Measurements from ENCODE around the gene CACNB4. TPM values are rescaled to one million over a fixed set of nuclear protein-coding genes. Genes with fewer than 3 reads are reported as not detected.
A peak's percentile ranks its signal among the peaks of the same experiment; 100 is the strongest.
"Not testable (repeated sequence)": the region's sequence is repeated elsewhere in the genome, so short reads cannot be mapped to it uniquely, and the experiment has no call there.

Gene CACNB4
- total and polyA plus RNA-seq, 4 experiments from 2014 or later = 0.47 to 0.64 TPM; not detected in 2

- Mint-ChIP-seq H3K36me3 (no peaks in the 10 kb centered on the region), H3K9me3 (peaks cover 0 to 3% (median 0%) of the 10 kb centered on the region in 8 donors), H3K4me1 (no peaks in the 10 kb centered on the region), H3K27ac (peak overlapping the region in 1 of 7 donors; percentile 47), H3K27me3 (peaks cover 2 to 3% of the 10 kb centered on the region in 2 donors), H3K4me3 (no peak overlapping the region)
- intact Hi-C loops (cut with micrococcal nuclease) = no loop called here
- no peaks in the 10 kb centered on the region for H3K4me1 ChIP-seq (ENCODE audit: insufficient read depth, low read length)
- ChIA-PET CTCF (ENCODE audit: partially characterized antibody) (no interaction called here), POLR2A (ENCODE audit: partially characterized antibody) (no interaction called here)
- no peaks in the 10 kb centered on the region for H3K9me3 ChIP-seq (ENCODE audit: control insufficient read depth in 1 of 2, low read length in 2 of 2)
- H3K27ac ChIP-seq (ENCODE audit: low read depth, low read length) = no peak overlapping the region
- DNase-seq = no peak
- H3K27me3 ChIP-seq (ENCODE audit: insufficient read depth, low read length) = no peaks in the 10 kb centered on the region
- H3K36me3 ChIP-seq (ENCODE audit: insufficient read depth, low read length) = no peaks in the 10 kb centered on the region
- H3K4me3 ChIP-seq (ENCODE audit: low read length in 2 of 2) = no peak overlapping the region
These were observed 212.6 kb downstream of the CACNB4 start for GRCh38 chr2:151886241-151886640.

GRCh38 chr2:151882786-151883445 is 215.9 kb downstream of the CACNB4 start:
- Mint-ChIP-seq H3K4me1 (no peaks in the 10 kb centered on the region), H3K27me3 (no peaks in the 10 kb centered on the region), H3K9me3 (no peaks in the 10 kb centered on the region), H3K4me3 (no peak overlapping the region), H3K36me3 (no peaks in the 10 kb centered on the region), H3K27ac (no peak overlapping the region)
- no peaks in the 10 kb centered on the region for H3K36me3 ChIP-seq (ENCODE audit: insufficient read depth, low read length)
- ChIA-PET POLR2A (ENCODE audit: partially characterized antibody) (no interaction called here), CTCF (ENCODE audit: partially characterized antibody) (no interaction called here)
- no peaks in the 10 kb centered on the region for H3K9me3 ChIP-seq (ENCODE audit: control insufficient read depth in 1 of 2, low read length in 2 of 2)
- DNase-seq = no peak
- intact Hi-C loops (cut with micrococcal nuclease) = no loop called here
- H3K27ac ChIP-seq (ENCODE audit: low read depth, low read length) = no peak overlapping the region
- H3K4me3 ChIP-seq (ENCODE audit: low read length in 2 of 2) = no peak overlapping the region
- H3K4me1 ChIP-seq (ENCODE audit: insufficient read depth, low read length) = no peaks in the 10 kb centered on the region
- H3K27me3 ChIP-seq (ENCODE audit: insufficient read depth, low read length) = no peaks in the 10 kb centered on the region

GRCh38 chr2:151881342-151881741 is 217.5 kb downstream of the CACNB4 start:
- H3K36me3 Mint-ChIP-seq = no peaks in the 10 kb centered on the region
- no peak overlapping the region for H3K27ac ChIP-seq (ENCODE audit: low read depth, low read length)
- H3K27me3 ChIP-seq (ENCODE audit: insufficient read depth, low read length) = no peaks in the 10 kb centered on the region
- no peaks in the 10 kb centered on the region for H3K36me3 ChIP-seq (ENCODE audit: insufficient read depth, low read length)
- intact Hi-C loops (cut with micrococcal nuclease) = no loop called here
- H3K4me3 ChIP-seq (ENCODE audit: low read length in 2 of 2) = no peak overlapping the region
- POLR2A ChIA-PET (ENCODE audit: partially characterized antibody) = no interaction called here
- H3K9me3 ChIP-seq (ENCODE audit: control insufficient read depth in 1 of 2, low read length in 2 of 2) = no peaks in the 10 kb centered on the region
- H3K9me3 Mint-ChIP-seq = no peaks in the 10 kb centered on the region
- no peaks in the 10 kb centered on the region for H3K4me1 ChIP-seq (ENCODE audit: insufficient read depth, low read length)
- no peak for DNase-seq
- H3K4me1 Mint-ChIP-seq = no peaks in the 10 kb centered on the region
- H3K27me3 Mint-ChIP-seq = no peaks in the 10 kb centered on the region
- no peak overlapping the region for H3K4me3 Mint-ChIP-seq
- H3K27ac Mint-ChIP-seq = no peak overlapping the region
- CTCF ChIA-PET (ENCODE audit: partially characterized antibody) = no interaction called here

DNA sequence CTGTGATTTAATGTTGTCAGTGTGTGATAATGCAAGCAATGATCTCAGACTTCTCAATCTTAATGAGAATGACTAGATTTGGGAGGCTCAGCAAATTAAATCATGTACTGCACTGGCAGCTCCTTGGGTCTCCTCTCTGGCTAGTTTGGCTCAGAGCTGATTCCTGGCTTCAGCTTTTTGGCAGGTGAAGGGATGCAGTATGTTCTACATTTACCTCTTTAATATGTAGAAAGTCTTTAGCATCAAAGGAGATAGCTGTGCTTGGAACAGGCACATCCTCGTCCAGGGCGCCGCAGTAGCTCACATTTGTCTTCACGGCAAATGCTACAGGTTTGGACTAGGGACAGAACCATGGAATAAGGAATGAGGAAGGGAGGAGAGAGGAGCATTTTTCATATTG is 218.3 kb downstream of the CACNB4 start:
- CTCF ChIA-PET (ENCODE audit: partially characterized antibody) = no interaction called here
- H3K27ac Mint-ChIP-seq = no peak overlapping the region
- no peaks in the 10 kb centered on the region for H3K9me3 ChIP-seq (ENCODE audit: control insufficient read depth in 1 of 2, low read length in 2 of 2)

DNA sequence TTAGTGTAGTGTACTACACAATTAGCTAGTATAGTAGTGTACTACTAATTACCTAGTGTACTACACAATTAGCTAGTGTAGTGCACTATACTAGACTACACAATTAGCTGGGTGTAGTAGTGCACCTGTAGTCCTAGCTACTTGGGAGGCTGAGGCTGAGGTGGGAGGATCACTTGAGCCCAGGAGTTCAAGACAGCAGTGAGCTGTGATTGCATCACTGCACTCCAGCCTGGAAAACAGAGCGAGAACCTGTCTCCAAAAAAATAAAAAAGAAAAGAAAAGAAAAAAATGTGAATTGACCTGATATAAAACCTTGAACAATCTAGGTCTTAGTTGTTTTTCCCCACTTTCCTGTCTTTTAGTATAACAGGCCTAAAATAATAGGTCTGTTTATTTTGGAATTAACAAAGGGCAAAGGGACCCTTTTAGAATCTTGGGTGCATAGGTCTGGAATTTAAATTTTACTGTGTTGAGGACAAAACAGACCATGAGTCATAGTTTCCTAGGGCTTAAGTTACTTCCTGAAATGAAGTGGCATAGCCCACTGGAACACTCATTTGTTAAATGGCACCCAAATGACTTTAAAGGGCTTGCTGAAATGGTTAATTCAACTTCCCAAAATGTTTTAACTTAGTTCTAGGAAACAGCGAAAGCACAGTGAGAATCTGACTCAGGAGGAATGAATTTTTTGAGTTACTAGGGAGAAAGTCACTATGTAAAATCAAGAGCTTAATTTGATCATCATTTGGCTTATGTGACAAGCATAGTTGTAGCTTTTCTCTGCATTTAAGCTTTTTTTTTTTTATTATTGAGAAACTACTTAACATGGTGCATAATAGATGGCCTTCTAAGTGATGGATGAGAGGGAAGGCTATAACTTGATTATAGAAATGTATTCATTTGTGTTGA is 219.9 kb downstream of the CACNB4 start:
- H3K4me1 ChIP-seq (ENCODE audit: insufficient read depth, low read length) = no peaks in the 10 kb centered on the region
- H3K36me3 ChIP-seq (ENCODE audit: insufficient read depth, low read length) = no peaks in the 10 kb centered on the region
- POLR2A ChIA-PET (ENCODE audit: partially characterized antibody) = no interaction called here
- H3K27ac Mint-ChIP-seq = peak overlapping the region in 1 of 7 donors; percentile 4
- H3K4me3 ChIP-seq (ENCODE audit: low read length in 2 of 2) = no peak overlapping the region
- H3K4me3 Mint-ChIP-seq = no peak overlapping the region
- intact Hi-C loops (cut with micrococcal nuclease) = no loop called here
- H3K27me3 Mint-ChIP-seq = peaks cover 0 to under 1% of the 10 kb centered on the region in 2 donors
- no peaks in the 10 kb centered on the region for H3K27me3 ChIP-seq (ENCODE audit: insufficient read depth, low read length)
- H3K9me3 ChIP-seq (ENCODE audit: control insufficient read depth in 1 of 2, low read length in 2 of 2) = no peaks in the 10 kb centered on the region
- no peaks in the 10 kb centered on the region for H3K9me3 Mint-ChIP-seq
- H3K27ac ChIP-seq (ENCODE audit: low read depth, low read length) = no peak overlapping the region
- no peaks in the 10 kb centered on the region for H3K4me1 Mint-ChIP-seq
- no peaks in the 10 kb centered on the region for H3K36me3 Mint-ChIP-seq
- CTCF ChIA-PET (ENCODE audit: partially characterized antibody) = no interaction called here
- DNase-seq = no peak

More for the DNA sequence above, 218.3 kb downstream of the CACNB4 start:
- Mint-ChIP-seq H3K27me3 (no peaks in the 10 kb centered on the region), H3K4me3 (no peak overlapping the region), H3K4me1 (no peaks in the 10 kb centered on the region), H3K9me3 (no peaks in the 10 kb centered on the region), H3K36me3 (no peaks in the 10 kb centered on the region)
- no peak for DNase-seq
- Histone ChIP-seq H3K36me3 (ENCODE audit: insufficient read depth, low read length) (no peaks in the 10 kb centered on the region), H3K4me1 (ENCODE audit: insufficient read depth, low read length) (no peaks in the 10 kb centered on the region), H3K27me3 (ENCODE audit: insufficient read depth, low read length) (no peaks in the 10 kb centered on the region), H3K4me3 (ENCODE audit: low read length in 2 of 2) (no peak overlapping the region), H3K27ac (ENCODE audit: low read depth, low read length) (no peak overlapping the region)
- intact Hi-C loops (cut with micrococcal nuclease) = no loop called here
- POLR2A ChIA-PET (ENCODE audit: partially characterized antibody) = no interaction called here

DNA sequence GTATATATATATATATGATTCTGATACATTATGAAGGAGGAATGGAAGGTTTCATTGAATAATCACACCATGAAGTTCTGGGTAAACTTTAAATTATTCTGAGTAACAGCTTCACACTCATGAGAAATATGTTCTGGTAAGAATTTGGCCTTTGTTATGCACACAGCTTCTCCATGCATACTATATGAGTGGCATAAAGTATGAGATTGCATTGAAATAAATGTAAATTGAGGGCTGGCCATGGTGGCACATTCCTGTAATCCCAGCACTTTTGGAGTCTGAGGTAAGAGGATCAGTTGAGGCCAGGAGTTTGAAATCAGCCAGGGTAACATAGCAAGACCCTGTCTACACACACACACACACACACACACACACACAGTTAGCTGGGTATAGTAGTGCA is 220.6 kb downstream of the CACNB4 start:
- H3K4me1 Mint-ChIP-seq = no peaks in the 10 kb centered on the region
- H3K9me3 Mint-ChIP-seq = no peaks in the 10 kb centered on the region
- peaks cover 0 to 2% of the 10 kb centered on the region in 2 donors for H3K27me3 Mint-ChIP-seq
- no peak for DNase-seq
- CTCF ChIA-PET (ENCODE audit: partially characterized antibody) = interaction anchor here (1.0 kb wide), 1 partner anchor 14 kb away, joined by 3 read pairs; no protein-coding TSS in a partner anchor
- H3K27ac ChIP-seq (ENCODE audit: low read depth, low read length) = no peak overlapping the region
- no peak overlapping the region for H3K4me3 ChIP-seq (ENCODE audit: low read length in 2 of 2)
- H3K27ac Mint-ChIP-seq = no peak overlapping the region
- no peaks in the 10 kb centered on the region for H3K4me1 ChIP-seq (ENCODE audit: insufficient read depth, low read length)
- no peaks in the 10 kb centered on the region for H3K27me3 ChIP-seq (ENCODE audit: insufficient read depth, low read length)
- intact Hi-C loops (cut with micrococcal nuclease) = no loop called here
- no peak overlapping the region for H3K4me3 Mint-ChIP-seq
- H3K36me3 Mint-ChIP-seq = no peaks in the 10 kb centered on the region
- no peaks in the 10 kb centered on the region for H3K9me3 ChIP-seq (ENCODE audit: control insufficient read depth in 1 of 2, low read length in 2 of 2)
- POLR2A ChIA-PET (ENCODE audit: partially characterized antibody) = no interaction called here
- H3K36me3 ChIP-seq (ENCODE audit: insufficient read depth, low read length) = no peaks in the 10 kb centered on the region

- H3K27me3 Mint-ChIP-seq; H3K36me3 Mint-ChIP-seq; DNase-seq; H3K36me3 ChIP-seq (ENCODE audit: insufficient read depth, low read length); POLR2A ChIA-PET (ENCODE audit: partially characterized antibody); H3K4me1 Mint-ChIP-seq; H3K9me3 ChIP-seq (ENCODE audit: control insufficient read depth in 1 of 2, low read length in 2 of 2); CTCF ChIA-PET (ENCODE audit: partially characterized antibody); H3K27ac ChIP-seq (ENCODE audit: low read depth, low read length); H3K27ac Mint-ChIP-seq; intact Hi-C loops (cut with micrococcal nuclease); H3K27me3 ChIP-seq (ENCODE audit: insufficient read depth, low read length); H3K4me3 Mint-ChIP-seq; H3K4me1 ChIP-seq (ENCODE audit: insufficient read depth, low read length); H3K9me3 Mint-ChIP-seq; H3K4me3 ChIP-seq (ENCODE audit: low read length in 2 of 2): not testable (repeated sequence)
These were observed 223.2 kb downstream of the CACNB4 start for GRCh38 chr2:151875631-151876030.
